GM19099 (cell line): ENCODE data around the gene OR7A5.

ENCODE experiments used
- POLR2A ChIP-seq: IDR thresholded peaks from 3 replicates; pipeline ENCODE4 v1.6.1; 2011; ENCODE audit warnings: low read depth; ENCODE audit not compliant: insufficient read length; ENCODE audit errors: extremely low read depth

The OR7A5 gene

DNA sequence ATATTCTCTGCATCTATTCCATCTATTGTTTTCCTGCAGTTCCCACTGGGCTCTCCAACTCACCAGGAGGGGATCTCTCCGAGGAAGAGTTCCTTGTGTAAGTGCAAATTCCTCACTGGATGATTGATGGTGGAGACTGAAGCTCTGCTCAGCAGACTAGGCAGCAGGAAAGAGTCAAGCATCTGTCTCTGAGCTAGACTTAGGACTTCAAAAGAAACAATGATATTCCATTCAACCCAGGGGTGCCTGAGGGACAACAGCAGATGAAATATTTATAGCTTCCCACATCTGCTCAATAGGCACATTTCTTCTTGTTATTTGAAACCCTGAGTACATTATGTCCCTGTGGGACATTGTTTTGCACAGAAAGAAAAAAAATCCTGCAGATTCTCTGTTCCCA lies at the start of gene OR7A5, which contains the start of gene OR7C1:
Gene OR7A5 (minus strand): TSS at position 175 of the 400 bp plus-strand sequence. CDS start 6,944 bp downstream, outside the sequence.
Gene OR7C1 (minus strand): TSS at position 175 of the 400 bp plus-strand sequence. CDS start 35,049 bp downstream, outside the sequence.
- no peak for TF ChIP-seq POLR2A

DNA sequence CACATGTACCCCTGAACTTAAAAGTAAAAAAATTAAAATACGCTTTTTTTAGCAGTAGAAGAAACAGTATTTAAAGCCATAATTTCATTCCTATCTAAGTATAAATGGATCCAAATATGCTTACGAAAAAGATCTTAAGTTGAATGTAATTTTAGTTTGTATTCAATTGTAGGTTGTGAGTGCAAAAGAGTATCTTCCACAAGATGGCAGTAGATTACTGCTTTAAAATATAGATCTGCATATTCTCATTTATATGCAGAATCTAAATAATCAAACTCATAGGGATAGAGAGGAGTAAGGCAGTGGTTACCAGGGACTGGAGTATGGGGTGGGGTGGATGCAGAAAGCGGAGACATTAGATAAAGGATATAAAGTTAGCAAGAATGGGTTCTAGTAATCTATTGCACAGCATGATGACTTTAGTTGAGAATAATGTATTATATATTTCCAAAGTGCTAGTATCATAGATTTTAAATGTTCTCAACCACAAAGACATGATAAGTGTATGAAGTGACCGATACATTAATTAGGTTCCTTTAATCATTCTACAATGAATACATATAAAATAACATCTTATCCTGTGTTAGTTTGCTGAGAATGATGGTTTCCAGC lies 36.7 kb upstream of the OR7A5 start:
- TF ChIP-seq POLR2A, result no peak

DNA sequence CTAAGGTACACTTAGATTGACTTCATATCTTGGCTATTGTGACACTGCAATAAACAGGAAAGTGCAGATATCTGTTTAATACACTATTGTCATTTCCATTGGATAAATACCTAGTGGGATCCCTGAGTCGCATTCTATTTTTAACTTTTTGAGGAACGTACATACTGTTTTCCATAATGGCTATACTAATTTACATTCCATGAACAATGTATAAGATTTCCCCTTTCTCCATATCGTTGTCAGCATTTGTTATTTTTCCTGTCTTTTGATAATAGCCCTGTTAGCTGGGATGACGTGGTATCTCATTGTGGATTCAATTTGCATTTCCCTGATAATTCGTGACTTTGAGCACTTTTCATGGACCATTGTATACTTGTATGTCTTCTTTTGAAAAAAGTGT lies 33.5 kb upstream of the OR7A5 start:
- TF ChIP-seq POLR2A, result no peak

DNA sequence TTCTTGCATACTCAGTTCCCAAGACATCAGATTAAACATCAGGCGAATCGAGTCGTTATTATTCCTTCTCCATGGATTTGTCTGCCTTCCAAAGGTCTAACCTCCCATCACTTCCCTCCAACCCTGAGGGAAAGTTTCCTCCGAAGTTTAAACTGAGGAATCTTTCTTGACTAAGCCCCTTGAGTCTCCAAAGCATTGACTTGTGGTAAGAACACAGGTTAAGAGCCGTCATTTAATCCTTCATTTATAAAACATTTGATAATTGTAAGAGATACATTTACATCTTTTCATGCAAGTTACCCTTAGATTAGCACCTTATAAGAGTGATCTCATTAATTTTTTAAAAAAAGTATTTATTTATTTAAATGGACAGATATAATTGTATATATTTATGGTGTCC lies 13.8 kb upstream of the OR7A5 start, which contains the start of gene OR7A10:
Gene OR7A10 (minus strand): TSS at position 101 of the 400 bp plus-strand sequence. CDS start 7,045 bp downstream, outside the sequence.
- no peak for TF ChIP-seq POLR2A

DNA sequence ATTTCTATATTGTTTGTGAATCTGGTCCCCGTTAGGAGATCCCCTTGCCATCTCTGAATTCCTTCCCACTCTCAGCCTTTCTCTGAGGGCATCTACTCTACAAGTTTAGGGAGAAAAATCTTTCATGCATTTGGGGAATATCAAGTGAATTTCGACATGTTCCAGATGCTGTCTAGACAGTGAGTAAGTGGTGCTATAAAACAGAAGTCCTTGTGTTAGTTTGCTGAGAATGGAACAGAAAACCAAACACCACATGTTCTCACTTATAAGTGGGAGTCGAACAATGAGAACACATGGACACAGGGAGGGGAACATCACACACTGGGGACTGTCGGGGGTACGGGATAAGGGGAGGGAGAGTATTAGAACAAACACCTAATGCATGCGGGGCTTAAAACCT lies 8.6 kb upstream of the OR7A5 start:
- no peak for TF ChIP-seq POLR2A

DNA sequence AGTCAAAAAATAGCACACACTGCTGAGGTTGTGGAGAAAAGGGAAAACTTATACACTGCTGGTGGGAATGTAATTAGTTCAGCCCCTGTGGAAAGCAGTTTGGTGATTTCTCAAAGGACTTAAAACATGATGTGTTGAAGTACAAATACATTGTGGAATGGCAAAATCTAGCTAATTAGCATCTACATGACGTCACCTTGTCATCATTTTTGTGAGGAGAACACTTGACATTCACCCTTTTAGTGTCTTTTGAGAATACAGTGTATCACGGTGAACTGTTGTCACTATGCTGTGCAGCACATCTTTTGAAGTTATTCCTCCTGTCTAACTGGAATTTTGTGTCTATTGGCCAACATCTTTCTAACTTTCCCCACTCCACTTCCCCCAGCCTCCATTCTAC lies 8.2 kb upstream of the OR7A5 start:
- no peak for TF ChIP-seq POLR2A

DNA sequence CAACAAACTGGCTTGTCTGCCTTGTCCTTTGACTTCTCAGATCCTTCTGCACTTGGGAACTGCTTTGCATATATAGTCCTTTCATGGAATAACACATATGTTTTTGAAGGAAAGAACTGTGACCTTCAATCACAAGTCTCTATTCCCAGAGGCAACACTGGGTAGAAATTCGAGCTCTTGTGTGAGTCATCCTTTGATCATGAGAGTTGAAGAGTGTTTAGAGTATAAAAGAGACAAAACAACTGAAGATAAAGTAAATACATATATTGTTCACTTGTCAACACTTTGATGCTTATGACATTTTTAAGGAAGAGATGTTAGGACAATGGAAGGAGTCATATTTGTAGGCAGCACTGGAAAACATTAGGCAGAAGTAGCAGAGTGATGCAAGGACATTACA lies 5.2 kb upstream of the OR7A5 start:
- no peak for TF ChIP-seq POLR2A

DNA sequence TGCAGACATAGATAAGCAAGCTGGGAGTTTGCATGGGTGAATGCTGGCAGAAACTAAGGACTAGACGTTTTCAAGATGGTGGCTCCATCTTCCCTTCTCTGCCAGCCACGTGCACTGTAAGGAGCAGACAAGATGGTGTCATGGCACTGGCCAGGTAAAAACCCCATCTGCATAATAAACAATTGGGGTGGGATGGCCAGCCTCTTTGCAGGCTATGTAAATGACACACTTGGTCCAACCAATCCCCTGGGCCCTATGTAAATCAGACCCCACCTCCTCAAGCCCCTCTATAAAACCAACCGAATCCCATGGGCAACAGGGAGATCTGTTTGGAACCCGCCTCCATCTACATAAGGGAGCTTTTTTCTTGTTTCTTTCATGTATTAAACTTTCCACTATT lies 2.4 kb upstream of the OR7A5 start:
- no peak for TF ChIP-seq POLR2A

DNA sequence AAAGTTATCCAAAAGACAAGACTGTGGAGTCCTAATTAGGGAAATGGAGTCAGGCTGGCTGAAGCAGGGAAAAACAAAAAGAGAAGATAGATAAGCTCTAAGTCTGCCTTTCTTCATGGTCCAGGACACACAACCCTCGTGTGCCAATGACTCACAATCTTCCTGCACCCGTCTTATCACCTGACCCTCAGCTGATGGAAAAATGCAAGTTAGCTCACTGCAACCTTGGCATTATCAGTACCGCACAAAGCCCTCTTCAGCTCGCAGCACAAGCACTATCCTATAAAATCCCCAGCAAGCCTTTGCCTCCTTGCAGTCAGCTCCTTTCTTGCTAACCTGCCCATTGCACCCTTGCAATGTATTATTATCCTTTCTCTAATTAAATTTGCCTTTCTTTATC lies 4.3 kb downstream of the OR7A5 start:
- TF ChIP-seq POLR2A, result no peak

DNA sequence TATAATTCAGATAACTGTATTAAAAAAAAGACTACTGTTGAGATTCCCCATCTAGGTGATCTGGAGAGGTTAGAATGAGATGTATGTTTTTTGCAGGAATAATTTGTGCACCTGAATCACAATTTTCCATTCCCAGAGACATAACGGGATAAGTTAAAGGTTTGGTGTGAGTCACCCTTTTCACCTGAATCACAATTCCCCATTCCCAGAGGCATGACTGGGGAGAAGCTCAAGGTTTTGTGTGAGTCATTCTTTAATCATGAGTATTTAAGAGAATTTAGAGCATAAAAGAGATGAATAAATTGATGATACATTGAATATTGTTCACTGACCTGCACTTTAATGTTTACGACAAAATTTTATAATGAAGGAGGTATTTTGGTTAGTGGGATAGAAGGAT lies 9.0 kb downstream of the OR7A5 start:
- no peak for TF ChIP-seq POLR2A

DNA sequence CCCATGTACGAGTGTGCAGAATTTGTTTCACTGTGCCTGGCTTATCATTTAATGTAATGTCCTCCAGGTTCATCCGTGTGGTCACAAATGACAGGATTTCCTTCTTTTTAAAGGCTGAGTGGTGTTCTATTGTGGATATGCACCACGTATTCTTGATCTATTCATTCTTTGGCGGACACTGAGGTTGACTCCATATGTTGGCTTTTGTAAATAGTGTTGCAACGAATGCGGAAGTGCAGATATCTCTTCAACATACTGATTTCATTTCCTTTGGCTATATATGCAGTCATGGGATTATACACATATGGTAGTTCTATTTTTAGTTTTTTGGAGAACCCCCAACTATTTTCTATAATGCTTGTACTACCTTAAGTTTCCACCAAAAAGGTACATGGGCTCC lies 13.0 kb downstream of the OR7A5 start:
- TF ChIP-seq POLR2A, result no peak

DNA sequence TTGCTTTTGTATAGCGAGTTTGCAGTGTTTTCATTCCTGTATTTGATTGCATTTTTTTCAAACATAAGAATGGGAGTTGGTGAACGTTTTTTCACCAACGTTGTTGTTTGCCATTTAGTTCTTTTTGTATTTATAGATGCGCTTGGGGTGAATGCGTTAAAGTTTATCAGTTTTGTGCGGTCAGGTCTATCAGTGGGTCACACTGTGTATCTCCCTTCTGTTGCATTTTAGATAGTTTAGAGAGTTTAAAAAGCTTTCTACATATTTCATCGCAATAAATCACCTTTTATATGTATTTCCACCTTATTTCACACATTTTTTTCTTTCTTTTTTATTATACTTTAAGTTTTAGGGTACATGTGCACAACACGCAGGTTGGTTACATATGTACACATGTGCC lies 16.4 kb downstream of the OR7A5 start:
- TF ChIP-seq POLR2A, result no peak

DNA sequence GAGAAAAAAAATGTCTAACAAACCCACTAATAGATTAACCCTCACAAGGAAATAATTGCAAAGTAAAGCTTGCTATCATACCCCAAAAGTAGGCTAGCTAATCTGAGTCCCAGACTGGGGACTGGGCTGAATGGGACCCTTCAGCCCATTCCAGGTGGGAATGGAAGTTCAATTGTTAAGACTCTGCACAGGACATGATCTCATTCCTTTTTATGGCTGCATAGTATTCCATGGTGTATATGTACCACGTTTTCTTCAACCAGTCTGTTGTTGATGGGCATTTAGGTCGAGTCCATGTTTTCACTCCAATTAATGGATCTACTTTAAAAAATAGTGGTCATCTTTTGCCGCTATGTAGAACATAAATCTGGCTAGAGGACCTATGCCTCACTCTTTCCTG lies 17.9 kb downstream of the OR7A5 start:
- no peak for TF ChIP-seq POLR2A

DNA sequence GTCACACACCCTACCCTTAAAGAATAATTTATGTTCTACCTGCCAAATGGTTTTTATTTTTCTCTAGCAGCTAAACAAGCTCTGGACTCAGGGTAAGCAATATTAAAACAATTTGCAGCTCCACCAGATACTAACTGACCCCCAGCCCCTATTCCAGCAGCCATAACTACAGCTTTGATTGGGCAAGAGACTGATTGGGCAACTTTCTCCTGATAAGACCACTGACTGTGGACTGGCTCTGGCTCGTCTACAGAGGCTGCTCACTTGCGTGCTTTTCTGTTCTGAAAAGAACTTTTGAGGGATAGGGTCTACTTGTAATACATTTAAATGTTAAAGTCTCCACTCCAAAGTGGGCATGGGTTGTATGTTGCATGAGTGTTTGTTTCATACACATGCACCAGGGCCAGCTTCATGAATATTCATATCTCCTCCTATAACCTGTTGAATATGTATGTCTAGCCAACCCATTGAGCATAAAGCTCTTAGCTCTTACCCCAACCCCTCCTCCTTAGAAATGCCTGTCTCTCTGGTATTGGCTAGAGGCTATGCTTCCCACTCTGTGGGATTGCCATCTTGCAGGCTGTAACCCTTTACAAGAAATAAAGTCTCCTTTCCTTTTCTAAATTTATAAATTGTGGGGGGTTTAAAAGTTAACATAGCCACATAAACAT lies 19.9 kb downstream of the OR7A5 start:
- TF ChIP-seq POLR2A, result no peak

DNA sequence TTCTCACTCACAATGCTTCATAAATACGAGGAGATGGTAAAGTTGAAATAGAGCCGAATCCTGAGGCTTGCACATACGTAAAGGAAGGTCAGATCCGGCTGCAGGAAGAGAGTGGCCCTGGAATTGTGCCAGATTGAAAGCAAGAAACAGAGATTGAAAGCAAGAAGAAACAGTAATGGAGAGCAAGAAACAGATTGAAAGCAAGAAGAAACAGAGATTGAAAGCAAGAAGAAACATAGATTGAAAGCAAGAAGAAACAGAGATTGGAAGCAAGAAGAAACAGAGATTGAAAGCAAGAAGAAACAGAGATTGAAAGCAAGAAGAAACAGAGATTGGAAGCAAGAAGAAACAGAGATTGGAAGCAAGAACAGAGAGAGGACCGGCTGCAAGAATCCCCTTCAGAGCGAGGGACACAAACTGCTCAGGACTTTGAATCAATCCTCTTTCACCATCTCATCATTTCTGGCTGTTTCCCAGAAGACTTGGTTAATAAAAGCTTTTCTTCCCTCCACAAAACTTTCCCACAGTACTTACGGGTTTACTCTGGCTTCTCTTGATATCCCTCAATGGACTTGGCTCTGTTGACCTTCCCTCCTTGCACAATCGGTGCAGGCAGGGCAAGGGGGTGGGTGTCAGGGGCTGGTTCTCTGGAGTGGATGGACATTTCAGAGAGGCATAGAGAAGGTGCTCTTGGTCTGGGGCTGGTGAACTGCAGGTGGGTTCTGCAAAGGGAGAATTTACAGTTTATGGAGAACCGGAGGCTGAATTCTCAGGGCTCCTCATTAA lies 25.5 kb downstream of the OR7A5 start:
- no peak for TF ChIP-seq POLR2A

DNA sequence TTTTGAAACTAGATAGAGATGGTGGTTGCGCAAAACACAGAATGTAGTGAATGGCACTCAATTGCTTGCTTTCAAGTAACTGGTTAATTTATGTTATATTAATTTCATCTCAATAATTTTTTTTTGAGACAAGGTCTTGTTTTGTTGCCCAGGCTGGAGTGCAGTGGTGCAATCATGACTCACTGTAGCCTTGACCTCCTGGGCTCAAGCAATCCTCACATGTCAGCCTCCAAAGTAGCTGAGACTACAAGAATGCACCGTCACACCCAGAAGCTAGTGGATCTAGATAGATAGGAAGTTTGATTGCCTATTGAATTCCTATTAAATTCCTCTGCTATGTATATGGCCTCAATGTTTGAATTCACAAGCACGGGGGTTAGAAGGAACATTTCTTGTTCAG lies 30.2 kb downstream of the OR7A5 start:
- no peak for TF ChIP-seq POLR2A
